Inferior parietal cortex (tissue), 1 donor: ENCODE results near the gene LRRC52.

ENCODE experiments used
- DNase-seq: peaks from one replicate; pipeline ENCODE4 v3.0.0-alpha.2; 2016; ENCODE audit errors: extremely low spot score

The LRRC52 gene

DNA sequence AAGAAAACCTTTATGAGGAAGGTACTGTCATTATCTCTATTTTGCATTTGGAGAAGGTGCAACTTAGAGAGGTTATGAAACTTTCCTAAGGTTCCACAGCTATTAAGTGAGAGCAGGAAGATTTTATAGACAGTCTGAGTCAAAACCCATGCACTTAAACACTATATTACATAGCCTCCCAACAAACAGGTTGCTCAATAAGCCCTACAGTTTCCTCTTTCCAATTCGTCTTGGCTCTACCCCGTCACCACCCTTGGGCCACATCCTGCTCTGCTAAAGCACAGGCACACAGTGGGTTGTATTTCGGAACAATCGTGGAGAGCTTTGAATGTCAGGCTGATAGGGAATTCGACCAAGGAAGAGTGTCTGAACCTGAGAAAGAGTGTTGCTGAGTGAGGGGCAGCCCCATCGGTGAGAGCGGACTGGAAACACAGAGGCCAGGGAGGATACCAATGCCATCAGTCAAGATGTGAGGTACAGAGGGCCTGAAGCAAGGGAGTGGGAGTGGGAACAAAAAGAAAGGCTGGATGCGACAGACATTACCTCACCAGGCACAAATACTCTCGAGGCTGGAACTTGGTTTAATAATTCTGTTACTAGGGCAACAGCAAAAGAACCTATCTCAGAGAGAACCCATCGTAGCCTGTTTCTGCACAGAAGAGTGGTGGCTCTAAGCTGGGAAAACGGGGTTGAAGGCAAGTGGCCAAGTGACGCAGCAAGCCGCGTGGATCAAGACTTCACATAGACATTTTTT is 6.3 kb upstream of the LRRC52 start:
- DNase-seq = no peak

DNA sequence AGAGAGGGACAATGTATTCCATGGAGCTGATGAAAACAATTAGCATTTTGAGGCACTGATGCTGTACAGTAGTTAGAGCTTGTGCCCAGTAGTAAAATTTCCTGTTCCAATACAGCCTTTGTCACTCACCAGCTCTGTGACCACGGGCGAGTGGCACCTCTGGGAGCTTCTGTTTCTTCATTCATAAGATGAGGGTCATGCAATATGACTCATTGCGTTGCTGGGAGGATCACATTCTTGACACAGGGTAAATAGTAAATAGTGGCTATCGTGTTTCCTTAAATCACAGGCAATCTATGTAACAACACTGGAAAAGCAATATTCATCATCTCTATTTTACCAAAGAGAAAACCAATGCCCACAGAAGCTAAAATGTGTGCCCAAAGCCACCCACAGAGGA is 4.5 kb upstream of the LRRC52 start:
- no peak for DNase-seq

DNA sequence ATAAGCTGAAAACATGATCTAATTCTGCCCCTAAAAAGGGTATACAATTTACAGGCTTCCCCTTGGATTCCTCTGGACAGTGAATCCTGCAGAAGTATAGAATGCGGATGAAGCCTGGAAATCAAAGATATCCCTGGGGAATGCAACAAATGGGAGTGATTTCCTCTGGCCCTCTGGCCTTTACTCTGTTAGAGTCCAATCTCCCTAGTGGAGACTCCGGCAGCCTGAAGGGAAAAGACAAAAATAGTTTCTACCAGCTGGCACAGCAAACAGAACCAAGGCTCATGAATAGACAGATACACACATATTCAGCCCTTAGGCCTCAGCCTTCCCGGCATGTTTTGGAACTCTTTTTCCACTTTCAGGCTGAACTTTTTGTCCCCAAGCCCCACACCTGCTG is 3.9 kb upstream of the LRRC52 start:
- DNase-seq = no peak

DNA sequence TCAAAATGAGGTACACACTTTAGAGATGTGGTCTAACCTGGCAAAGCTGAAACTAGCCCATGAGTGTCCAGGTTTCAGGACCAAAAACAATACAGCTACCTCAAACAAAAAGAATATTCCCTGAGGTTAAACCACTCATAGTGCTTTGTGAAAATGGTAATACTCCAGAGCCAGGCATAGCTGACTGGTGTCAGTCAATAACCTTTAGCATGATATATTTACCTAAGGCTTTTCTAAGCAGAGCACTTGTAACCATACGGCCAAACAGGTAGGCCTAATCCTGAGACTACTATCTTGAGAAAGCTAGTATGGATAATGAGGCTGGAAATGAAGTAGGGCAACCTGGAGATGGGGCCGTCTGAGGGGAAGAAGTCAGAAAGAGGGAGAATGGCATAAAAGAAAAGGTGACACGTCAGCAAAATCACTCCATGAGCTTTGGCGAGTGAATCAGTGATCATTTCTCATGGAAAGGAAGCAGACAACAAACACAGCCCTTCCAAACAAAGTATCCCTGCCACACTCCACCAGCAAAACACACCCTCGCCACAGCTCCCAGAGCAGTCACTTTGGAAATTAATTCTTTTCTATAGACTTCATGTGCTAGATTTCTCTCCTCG is 1.7 kb upstream of the LRRC52 start:
- DNase-seq = no peak

DNA sequence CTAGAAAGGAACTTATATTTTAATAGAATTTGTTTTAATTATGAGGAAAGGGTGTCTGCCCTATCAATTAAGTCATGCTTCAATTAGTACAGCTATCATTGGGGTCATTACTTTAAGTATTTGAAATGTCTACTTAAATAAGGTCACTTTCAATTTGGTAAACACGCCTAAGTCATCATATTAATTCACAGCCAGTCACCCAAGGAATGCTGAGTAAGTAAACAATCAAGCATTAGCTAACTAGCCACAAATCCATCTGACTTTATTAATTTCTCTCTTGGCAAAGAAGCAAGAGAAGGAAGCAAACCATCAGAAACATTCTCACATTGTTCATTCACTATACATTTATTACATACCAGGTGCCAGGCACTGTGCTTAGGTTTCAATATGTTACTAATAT is 1.2 kb upstream of the LRRC52 start:
- DNase-seq = no peak

DNA sequence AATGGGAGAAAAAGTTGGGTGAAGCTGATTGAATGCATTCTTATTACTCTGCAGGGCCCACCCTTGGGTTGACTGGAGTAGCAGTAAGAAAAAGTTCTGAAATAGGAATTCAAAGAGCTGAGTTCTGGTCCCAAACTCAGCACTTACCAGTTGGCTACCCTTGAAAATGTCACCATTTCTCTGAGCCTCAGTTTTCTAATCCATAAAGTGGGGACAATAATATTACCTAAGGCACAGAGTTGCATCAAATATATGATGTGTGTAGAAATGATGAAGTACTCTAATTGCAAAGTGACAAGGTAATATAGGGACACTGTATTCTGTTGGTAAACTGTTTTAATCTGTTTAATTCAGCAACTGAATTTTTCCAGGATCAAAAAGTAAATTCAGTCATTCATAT is 1.2 kb downstream of the LRRC52 start:
- no peak for DNase-seq

DNA sequence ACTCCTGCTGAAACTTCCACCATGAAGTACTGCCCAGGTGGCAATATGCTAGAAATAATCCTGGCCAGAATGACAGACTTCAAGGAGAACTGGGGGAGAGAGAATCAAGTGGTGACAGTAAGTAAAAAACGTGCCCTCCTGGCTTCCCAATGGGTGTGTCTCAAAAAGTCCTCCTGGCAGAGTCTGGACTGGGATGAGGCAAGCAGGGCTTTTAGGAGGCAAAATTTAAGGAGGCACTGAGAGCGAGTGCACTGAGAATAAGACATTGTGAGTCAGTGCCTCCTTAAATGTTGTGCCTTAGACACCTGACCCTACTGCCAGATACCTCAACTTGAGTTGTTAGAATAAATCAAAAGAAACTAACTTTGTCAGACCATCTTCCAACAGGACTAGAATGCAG is 2.2 kb downstream of the LRRC52 start:
- DNase-seq = no peak

DNA sequence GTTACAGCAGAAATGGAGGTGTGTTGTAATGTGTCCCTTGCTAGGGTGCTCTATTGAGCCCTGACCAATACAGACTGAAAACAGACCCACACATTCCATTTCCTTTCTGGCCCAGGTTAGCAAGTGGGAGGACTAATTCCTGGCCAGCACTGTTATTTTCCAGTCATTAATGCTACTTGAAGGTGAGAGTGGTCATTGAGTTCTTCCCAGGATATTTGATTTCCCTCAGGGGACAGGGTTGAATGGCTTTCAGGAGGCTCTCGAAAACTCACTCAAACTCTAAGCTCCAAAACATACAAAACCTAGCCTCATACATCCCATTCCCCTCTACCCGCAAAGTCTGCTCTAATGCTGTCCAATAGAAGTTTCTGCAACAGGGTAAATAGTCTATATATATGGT is 6.2 kb downstream of the LRRC52 start:
- DNase-seq = no peak

DNA sequence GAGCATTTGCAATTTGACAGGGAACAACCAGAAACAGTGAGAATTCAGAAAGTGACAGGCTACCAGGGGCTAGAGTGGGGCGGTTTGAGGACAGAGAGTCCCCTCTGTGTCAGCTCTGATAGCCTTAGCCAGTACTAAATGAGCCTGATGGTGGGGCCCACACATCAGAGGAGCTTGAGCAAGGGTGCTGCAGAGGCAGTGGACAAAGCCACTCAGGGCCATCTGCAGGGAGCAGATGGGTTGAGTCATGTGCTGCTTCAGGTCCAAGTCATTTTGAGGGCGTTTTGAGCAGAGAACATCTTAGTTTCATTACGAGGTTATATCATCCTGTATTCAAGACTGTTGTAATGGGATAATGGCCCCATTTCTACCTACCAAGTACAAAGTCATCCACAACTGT is 7.7 kb downstream of the LRRC52 start:
- no peak for DNase-seq

DNA sequence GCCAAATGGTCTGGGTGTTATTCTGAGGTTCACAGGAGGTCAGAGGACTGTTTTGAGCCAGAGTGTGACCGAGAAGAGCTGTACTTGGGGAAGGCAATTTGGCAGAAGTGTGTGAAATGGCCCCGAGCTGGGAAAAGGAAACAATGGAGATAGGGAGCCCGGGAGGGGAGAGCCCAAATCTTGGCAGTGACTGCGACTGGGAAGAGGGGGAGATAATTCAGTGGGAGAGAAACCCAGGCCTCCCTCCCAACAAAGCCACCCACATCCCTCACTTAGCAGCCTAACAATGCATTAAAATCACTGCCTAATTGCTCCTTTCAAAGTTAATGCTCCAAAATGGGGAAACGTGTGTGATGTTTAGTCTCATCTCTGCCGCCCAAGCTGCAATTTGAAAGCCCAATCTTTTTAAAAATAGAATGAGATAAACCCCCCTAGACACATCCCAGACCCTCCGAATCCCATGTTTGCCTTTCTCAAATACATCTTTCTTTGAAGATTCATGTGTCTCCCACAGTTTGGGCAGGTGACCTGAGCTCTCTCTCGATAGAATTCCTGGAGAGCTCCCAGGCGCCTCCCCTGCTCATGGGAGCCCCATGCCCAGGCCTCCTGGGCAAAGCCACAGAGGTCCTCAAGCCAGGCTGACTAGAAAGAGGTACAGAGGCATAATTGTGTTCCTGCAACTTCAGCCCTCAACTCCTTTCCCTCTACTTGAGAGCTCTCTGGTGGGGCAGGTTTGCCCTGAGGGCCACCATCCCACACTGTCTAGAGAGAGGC is 17.3 kb downstream of the LRRC52 start:
- DNase-seq = no peak

DNA sequence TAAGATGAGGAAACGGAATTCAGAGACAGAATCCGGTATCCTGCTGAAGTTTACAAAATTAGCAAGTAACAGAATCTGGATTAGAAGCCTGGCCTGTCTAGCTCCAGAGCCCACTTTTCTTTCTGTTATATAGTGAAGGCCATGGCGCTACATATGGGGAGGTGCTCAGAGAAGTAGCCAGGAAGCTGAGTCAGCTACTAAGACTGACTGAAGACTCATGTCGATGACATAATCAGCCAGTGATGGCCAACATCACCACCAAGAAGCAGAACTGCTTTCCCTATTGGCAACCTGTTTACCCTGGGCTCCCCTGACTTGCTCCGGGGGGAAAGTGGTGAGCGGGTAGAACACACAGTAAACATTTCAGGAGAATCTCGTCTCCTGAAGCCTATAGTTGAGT is 18.8 kb downstream of the LRRC52 start:
- no peak for DNase-seq

DNA sequence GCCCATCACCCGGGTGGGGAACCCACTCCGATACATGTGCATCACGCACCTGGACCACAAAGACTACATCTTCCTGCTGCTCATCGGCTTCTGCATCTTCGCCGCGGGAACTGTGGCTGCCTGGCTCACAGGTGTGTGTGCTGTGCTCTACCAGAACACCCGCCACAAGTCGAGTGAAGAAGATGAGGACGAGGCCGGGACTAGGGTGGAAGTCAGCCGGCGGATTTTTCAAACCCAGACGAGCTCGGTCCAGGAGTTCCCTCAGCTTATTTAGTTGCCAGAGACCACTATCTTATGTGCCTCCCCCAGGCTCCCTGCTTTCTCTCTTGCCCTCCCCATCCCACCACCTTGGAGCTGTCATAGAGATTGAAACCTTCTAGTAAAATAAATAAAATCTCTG is 19.8 kb downstream of the LRRC52 start:
- DNase-seq = no peak

DNA sequence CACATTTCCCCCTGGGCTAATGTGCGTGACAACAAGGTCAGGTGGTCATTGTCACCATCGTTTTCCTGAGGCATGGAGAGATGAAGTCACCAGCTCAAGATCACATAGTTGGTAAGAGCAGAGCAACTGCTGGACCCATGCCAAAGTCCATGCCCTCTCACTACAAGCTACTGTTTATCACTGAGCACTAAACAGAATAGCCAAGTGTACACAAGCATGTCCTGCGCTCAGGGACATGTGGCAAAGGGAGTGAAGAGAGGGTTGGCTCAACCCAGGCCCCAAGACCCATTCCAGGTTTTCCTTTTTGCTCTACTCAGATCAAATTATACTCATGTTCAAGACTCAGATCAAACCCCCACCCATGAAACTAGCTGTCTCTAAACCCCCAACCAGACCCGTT is 20.8 kb downstream of the LRRC52 start:
- DNase-seq = no peak

DNA sequence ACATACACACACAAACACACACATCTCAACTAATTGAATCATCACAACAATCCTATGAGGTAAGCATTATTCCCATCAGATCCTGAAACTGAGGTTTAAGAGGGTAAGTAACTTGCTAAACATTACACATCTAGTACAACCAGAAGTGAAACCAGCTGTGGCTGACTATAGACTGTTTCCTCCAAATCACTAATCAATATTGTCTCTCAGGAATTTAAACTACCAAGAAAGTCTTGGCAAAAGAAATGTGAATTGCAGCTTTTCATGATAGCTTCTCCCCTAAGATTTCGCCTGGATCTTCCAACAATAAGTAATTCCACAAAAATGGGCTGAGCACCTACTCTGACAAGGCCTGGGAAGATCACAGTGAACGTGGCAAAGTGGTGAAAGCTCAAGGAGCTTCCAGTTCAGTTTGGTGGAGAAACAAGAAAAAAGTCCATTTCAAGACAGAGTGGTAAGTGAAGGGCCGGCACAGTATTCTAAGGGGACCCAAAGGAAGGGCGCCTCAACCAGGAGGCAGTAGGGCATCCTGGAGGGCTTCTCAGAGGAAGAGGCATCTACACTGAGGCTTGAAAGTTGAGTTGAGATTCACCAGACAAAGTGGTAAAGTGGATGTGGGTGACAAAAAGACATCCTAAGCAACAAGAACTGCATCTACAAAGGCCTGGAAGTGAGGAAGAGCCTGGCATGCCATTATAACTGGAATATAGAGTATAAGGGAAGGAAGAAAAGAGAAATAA is 22.1 kb downstream of the LRRC52 start:
- no peak for DNase-seq

DNA sequence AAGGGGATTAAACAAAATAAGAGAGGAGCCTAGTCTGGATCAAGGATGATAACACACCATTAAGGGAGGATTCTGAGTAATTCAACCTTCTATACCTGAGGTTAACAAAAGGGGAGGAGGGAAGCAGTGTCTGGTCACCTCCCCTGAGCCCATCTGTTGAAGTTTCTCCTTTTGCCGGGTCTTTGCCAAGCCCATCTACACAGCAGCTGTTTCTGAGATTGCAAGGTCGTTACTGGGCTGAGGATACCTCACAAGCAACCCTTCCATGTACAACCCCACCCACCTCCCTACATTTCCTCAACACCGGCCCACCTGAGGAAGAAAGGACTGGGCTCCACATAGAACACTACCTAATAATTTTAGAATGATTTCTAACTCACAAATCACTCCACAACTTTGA is 26.3 kb downstream of the LRRC52 start:
- DNase-seq = no peak

DNA sequence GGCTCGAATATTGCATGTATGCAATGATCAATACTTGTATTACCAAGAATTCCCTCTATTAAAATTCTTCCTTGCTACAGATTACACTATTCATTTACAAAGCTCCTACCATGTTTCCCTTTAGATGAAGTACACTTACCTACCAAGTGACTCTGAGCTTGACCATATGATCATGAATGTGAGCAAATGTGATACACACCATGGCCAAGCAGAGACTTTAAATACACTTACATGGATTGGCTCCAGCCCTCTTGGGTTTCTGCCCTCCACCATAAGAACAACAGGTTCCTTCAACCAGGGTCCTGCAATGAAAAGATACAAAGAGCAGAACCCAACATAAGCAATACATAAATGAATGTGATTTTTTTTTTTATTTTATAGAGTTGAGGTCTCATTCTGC is 30.0 kb downstream of the LRRC52 start:
- no peak for DNase-seq

DNA sequence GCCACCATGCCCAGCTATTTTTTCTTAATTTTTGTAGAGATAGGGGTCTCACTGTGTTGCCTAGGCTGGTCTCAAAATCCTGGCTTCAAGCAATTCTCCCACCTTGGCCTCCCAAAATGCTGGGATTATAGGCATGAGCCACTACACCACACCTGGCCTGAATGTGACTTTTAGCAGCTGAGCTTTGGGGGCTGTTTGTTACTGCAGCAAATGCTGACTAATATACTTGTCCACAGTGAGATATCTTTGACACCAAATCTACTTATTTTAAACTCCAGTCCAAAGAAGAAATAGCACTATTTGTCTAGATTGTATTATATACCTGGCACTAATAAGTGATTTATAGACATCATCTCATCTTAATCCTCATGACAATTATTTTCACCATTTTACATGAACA is 30.5 kb downstream of the LRRC52 start:
- no peak for DNase-seq

DNA sequence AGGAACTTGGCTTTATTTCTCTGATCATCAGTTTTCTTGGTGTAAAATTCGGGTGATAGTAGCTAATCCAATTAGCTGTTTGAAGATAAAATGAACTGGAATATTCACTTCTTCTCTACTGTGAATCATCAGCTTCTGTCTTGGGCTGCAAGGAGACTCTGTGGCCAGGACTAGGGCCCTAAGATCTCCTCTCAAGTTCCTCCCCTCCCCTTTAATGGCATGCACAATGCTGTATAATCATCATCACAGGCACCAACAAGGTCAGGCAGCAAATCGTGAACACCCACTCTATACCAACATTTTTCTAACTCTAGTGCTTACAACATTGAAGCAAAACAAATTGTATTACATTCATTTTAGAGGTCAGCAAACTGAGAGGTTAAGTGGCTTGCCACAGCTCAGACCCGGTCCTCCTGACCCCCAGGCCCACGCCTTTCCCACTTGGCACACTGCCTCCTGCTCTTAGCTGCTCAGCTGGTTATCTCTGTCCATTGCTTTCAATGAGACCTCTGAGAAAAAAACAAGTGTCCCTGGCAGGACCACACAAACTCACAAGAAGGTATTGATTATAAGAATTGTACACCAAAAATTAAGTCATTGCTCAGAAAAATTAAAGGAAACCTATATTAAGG is 31.8 kb downstream of the LRRC52 start:
- DNase-seq = no peak

DNA sequence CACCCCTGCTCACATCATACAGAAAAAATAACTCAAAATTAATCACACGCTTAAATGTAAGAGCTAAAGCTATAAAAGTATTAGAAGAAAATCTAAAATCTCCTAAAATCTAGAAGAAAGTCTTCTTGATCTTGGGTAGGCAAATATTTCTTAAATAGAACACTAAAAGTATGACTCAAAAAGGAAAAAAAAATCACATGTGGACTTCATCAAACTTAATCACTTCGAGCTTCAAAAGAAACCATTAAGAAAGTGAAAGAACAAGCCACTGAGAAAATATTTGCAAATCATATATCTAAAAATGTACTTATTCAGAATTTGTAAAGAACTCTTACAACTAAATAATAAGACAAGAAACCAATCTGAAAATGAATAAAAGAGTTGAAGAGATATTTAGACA is 32.7 kb downstream of the LRRC52 start:
- no peak for DNase-seq

DNA sequence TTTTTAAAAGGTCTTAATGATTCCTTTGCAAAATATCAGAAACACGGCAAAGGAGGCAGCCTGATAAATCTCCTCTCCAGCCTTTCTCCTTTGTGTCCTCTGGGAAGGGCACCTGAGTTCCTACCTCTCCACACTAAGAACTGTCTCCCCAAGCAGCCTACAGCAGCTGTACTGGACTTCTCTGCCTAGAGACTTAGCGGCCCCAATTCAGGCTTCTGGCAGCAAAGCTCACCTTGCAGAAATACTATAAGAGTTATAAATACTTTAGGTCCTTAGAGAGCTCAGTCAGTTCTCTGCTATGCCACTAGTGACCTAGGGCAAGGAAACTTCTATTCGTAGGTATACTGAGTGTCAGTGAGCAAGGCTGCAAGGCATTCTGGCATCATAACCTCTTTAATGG is 33.9 kb downstream of the LRRC52 start:
- no peak for DNase-seq

DNA sequence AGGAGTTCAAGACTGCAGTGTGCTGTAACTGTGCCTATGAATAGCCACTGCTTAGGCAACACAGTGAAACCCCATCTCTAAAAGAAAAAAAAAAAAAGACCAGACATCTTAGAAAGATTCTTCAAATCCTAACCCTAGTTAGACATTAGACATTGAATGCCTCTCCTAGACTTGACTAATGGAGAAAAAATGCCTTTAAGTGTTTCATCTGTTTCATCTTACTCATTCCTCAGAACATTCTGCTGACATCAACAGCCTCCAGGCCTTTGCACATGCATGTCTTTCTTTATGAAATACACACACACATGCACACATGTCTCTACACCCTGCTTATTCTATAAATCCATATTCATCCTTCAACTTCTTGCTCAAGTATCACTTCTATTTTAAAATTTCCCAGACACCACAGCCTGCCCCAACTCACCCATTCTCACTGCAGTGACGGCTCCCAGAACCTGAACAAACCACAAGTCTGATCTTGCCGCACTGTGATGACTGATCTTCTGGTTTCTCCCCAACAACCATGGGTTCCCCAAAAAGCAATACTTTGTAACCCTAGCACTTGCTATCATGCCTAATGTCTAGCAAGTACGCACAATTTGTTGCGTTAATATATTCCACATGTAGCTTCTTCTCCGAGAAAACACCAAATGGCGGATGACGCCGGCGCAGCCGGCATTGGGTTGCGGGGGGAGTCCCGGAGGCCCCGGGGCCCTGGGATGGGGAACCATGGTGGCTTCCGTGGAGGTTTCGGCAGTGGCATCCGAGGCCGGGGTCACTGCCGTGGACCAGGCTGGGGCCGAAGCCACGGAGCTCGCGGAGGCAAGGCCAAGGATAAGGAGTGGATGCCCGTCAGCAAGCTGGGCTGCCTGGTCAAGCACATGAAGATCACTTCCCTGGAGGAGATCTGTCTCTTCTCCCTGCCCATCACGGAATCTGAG is 37.4 kb downstream of the LRRC52 start:
- no peak for DNase-seq
